Fibroblast of lung (primary cell): ENCODE measurements around the gene PLXNA4. TPM values are rescaled to one million over a fixed set of nuclear protein-coding genes. Genes with fewer than 3 reads are reported as not detected.

Experiments used
- DNase-seq, 2 donors: peaks; one replicate each; pipeline versions ENCODE4 v3.0.0 to v3.0.0-alpha.2; 2010; ENCODE audit warnings: low read depth in 2 of 2
- H2AFZ ChIP-seq: 2 replicates; pipeline ENCODE4 v1.5.1; 2012; ENCODE audit warnings: low read length, control low read depth, inconsistent platforms
- H3K27ac ChIP-seq: 2 replicates; pipeline ENCODE4 v1.5.1; 2011; ENCODE audit warnings: low read length, control low read depth; ENCODE audit not compliant: insufficient read depth
- H3K27me3 ChIP-seq: 2 replicates; pipeline ENCODE4 v1.5.1; 2011; ENCODE audit warnings: mild to moderate bottlenecking, low read length; ENCODE audit not compliant: control insufficient read depth, insufficient read depth
- H3K36me3 ChIP-seq: 2 replicates; pipeline ENCODE4 v1.5.1; 2011; ENCODE audit warnings: low read length; ENCODE audit not compliant: control insufficient read depth, insufficient read depth
- H3K4me1 ChIP-seq: 2 replicates; pipeline ENCODE4 v1.5.1; 2011; ENCODE audit warnings: low read length; ENCODE audit not compliant: control insufficient read depth, insufficient read depth; ENCODE audit errors: extremely low read depth
- H3K4me2 ChIP-seq: 2 replicates; pipeline ENCODE4 v1.5.1; 2011; ENCODE audit warnings: low read length, control low read depth; ENCODE audit not compliant: insufficient read depth; ENCODE audit errors: extremely low read depth
- H3K4me3 ChIP-seq, 4 experiments: fragments of 200-600 bp in 1 of 4; sonication (generic) in 1 of 4; replicated peaks in 1 of 4; 2 replicates each; pipeline ENCODE4 v1.5.1; 2011 to 2016; ENCODE audit warnings: low read length in 4 of 4, low read depth in 3 of 4, mild to moderate bottlenecking in 3 of 4, control low read depth in 2 of 4, inconsistent platforms in 1 of 4, mixed read lengths in 1 of 4; ENCODE audit not compliant: insufficient read depth in 1 of 4; ENCODE audit errors: control extremely low read depth in 1 of 4
- H3K79me2 ChIP-seq: 2 replicates; pipeline ENCODE4 v1.5.1; 2012; ENCODE audit warnings: mild to moderate bottlenecking, low read length, inconsistent platforms; ENCODE audit not compliant: control insufficient read depth, insufficient read depth
- H3K9ac ChIP-seq: 2 replicates; pipeline ENCODE4 v1.5.1; 2011; ENCODE audit warnings: mild to moderate bottlenecking, low read length, control low read depth; ENCODE audit not compliant: insufficient read depth
- H3K9me3 ChIP-seq: 2 replicates; pipeline ENCODE4 v1.5.1; 2012; ENCODE audit warnings: low read depth, low read length; ENCODE audit not compliant: control insufficient read depth, insufficient read depth
- H4K20me1 ChIP-seq: 2 replicates; pipeline ENCODE4 v1.5.1; 2011; ENCODE audit warnings: low read length; ENCODE audit not compliant: control insufficient read depth, insufficient read depth; ENCODE audit errors: extremely low read depth
- CTCF ChIP-seq, 2 donors: IDR thresholded peaks in 1 of 2; conservative IDR thresholded peaks in 1 of 2; 1 replicate in 1 of 2; 2 replicates in 1 of 2; pipeline ENCODE4 v1.5.1; 2011 to 2012; ENCODE audit warnings: low read length in 2 of 2, control low read depth in 1 of 2, inconsistent platforms in 1 of 2, low read depth in 1 of 2, mild to moderate bottlenecking in 1 of 2
- EZH2 ChIP-seq: IDR thresholded peaks from 2 replicates; pipeline ENCODE4 v1.5.1; 2012; ENCODE audit warnings: low read length, control low read depth, mild to moderate bottlenecking; ENCODE audit errors: missing control alignments
- polyA plus RNA-seq, 2 donors: library from polyadenylated mRNA; depleted of rRNA in 1 of 2; stranded (reverse) in 1 of 2; unstranded in 1 of 2; fragments of >200 nt; gene quantifications; 2 replicates each; pipeline ENCODE4 v1.2.1, GENCODE V29; 2011 to 2012; ENCODE audit warnings: missing spikeins in 1 of 2
- total RNA-seq: library from RNA; depleted of rRNA; stranded (reverse); fragments of >200 nt; gene quantifications from 2 replicates; pipeline ENCODE4 v1.2.1, GENCODE V29; 2014

Gene PLXNA4
- total and polyA plus RNA-seq, 2 donors (not counting 1 experiment from before 2014, with no cell fraction given): 1.2 to 1.5 TPM

DNA sequence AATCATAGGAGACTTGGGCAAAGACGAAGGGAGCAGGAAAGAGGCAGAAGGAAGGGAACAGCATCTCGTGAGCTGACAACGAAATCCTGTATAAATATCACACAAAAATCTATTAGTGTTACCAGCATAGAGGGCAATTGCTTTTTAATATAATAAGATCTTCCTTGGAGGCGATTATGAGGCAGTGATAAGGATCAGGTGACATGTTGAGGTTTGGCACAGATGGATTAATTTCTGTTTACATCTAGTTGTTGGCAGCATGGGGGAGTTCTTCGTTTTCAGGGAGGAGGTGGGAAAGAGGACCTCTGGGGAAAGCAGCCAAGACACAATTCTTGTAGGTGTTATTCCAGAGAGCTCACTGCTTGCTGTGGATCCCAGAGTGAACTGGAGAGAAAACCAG lies 163.8 kb downstream of the PLXNA4 start:
- DNase-seq: no peak
- Histone ChIP-seq H3K4me1 (peaks cover 8% of the 10 kb centered on the region), H2AFZ (no peak overlapping the region), H3K27me3 (no peaks in the 10 kb centered on the region), H3K4me3 (no peak overlapping the region), H3K9ac (no peak overlapping the region), H3K36me3 (no peaks in the 10 kb centered on the region), H3K27ac (no peak overlapping the region), H3K79me2 (no peaks in the 10 kb centered on the region), H3K9me3 (no peaks in the 10 kb centered on the region), H3K4me2 (no peak overlapping the region), H4K20me1 (no peaks in the 10 kb centered on the region)
- TF ChIP-seq EZH2 (no peak), CTCF (conservative IDR thresholded peaks at IDR 0.05 in 1 of 2, IDR thresholded peaks at IDR 0.05 in 1 of 2; ENCODE audit: low read depth in 1 of 2, low read length in 2 of 2) (no peak)

- Histone ChIP-seq H3K79me2 (no peaks in the 10 kb centered on the region), H3K27ac (no peak overlapping the region), H3K27me3 (no peaks in the 10 kb centered on the region), H3K4me2 (peak overlapping the region; percentile 6), H2AFZ (no peak overlapping the region), H3K36me3 (no peaks in the 10 kb centered on the region), H4K20me1 (no peaks in the 10 kb centered on the region), H3K9me3 (no peaks in the 10 kb centered on the region), H3K9ac (no peak overlapping the region), H3K4me1 (peaks cover 8% of the 10 kb centered on the region), H3K4me3 (no peak overlapping the region)
- TF ChIP-seq EZH2 (no peak), CTCF (conservative IDR thresholded peaks at IDR 0.05 in 1 of 2, IDR thresholded peaks at IDR 0.05 in 1 of 2; ENCODE audit: low read depth in 1 of 2, low read length in 2 of 2) (no peak)
- peak in 1 of 2 donors; percentile 35 for DNase-seq
Observed at GRCh38 chr7:132410861-132411541, 165.3 kb downstream of the PLXNA4 start.

GRCh38 chr7:132410385-132410784 lies 165.9 kb downstream of the PLXNA4 start:
- Histone ChIP-seq H3K4me3 (no peak overlapping the region), H3K79me2 (no peaks in the 10 kb centered on the region), H2AFZ (no peak overlapping the region), H3K9me3 (no peaks in the 10 kb centered on the region), H3K4me1 (peaks cover 8% of the 10 kb centered on the region), H3K9ac (no peak overlapping the region), H3K27ac (no peak overlapping the region), H3K36me3 (no peaks in the 10 kb centered on the region), H3K27me3 (no peaks in the 10 kb centered on the region), H4K20me1 (no peaks in the 10 kb centered on the region), H3K4me2 (peak overlapping the region; percentile 48)
- peak in 1 of 2 donors; percentile 41 for DNase-seq
- no peak for TF ChIP-seq CTCF (conservative IDR thresholded peaks at IDR 0.05 in 1 of 2, IDR thresholded peaks at IDR 0.05 in 1 of 2; ENCODE audit: low read depth in 1 of 2, low read length in 2 of 2)
- no peak for TF ChIP-seq EZH2
